Thyroid gland (tissue), 4 donors: ENCODE results near the gene FAR1. TPM values are rescaled to one million over a fixed set of nuclear protein-coding genes. Genes with fewer than 3 reads are reported as not detected.
"Not testable (repeated sequence)": the region's sequence is repeated elsewhere in the genome, so short reads cannot be mapped to it uniquely, and the experiment has no call there.

Experiments used
- DNase-seq, 2 donors: peaks; one replicate each; pipeline ENCODE4 v3.0.0-alpha.2; 2019
- H3K27ac ChIP-seq, 3 donors: fragments of 200-600 bp; sonication (generic); 1 replicate in 2 of 3; 2 replicates in 1 of 3; pipeline ENCODE4 v1.5.1; 2016 to 2019; ENCODE audit warnings: mild to moderate bottlenecking in 1 of 3, moderate library complexity in 1 of 3
- H3K27me3 ChIP-seq: fragments of 200-600 bp; sonication (generic); one replicate; pipeline ENCODE4 v1.5.1; 2019
- H3K36me3 ChIP-seq, 2 donors: fragments of 200-600 bp; sonication (generic); one replicate each; pipeline ENCODE4 v1.5.1; 2016 to 2019
- H3K4me1 ChIP-seq, 2 donors: fragments of 200-600 bp; sonication (generic); one replicate each; pipeline ENCODE4 v1.5.1; 2017 to 2019
- H3K4me3 ChIP-seq, 3 donors: fragments of 200-600 bp; sonication (generic); replicated peaks in 1 of 3; 1 replicate in 2 of 3; 2 replicates in 1 of 3; pipeline ENCODE4 v1.5.1; 2016; ENCODE audit warnings: mild to moderate bottlenecking in 1 of 3
- H3K9me3 ChIP-seq: fragments of 200-600 bp; sonication (generic); one replicate; pipeline ENCODE4 v1.5.1; 2017
- POLR2A ChIP-seq, 2 donors: fragments of 450-650 bp; IDR thresholded peaks; one replicate each; pipeline ENCODE4 v1.6.1; 2017; ENCODE audit warnings: antibody characterized with exemption in 2 of 2, mild to moderate bottlenecking in 2 of 2, moderate library complexity in 1 of 2
- WGBS, 2 donors: methylation state at CpG; one replicate each; pipeline ENCODE4 v1.1.5; 2017; 5-methylcytosine and 5-hydroxymethylcytosine counted together
- intact Hi-C: fragments of 100-400 bp; cut with DNase I; formaldehyde crosslinking; loops from one replicate; pipeline ENCODE4 v1.15.1; 2023
- total RNA-seq, 4 donors: library from RNA; depleted of rRNA; stranded (reverse); fragments of >200 nt; gene quantifications; one replicate each; pipeline ENCODE4 v1.2.3, GENCODE V29; 2016
- TF ChIP-seq, protein P1 (sequence below), 6 experiments: fragments of 200-600 bp in 3 of 6; fragments of 450-650 bp in 3 of 6; sonication (generic) in 3 of 6; IDR thresholded peaks; one replicate each; pipeline ENCODE4 v1.5.1; 2016 to 2019; ENCODE audit warnings: antibody characterized with exemption in 6 of 6, mild to moderate bottlenecking in 2 of 6, inconsistent platforms in 1 of 6, moderate library complexity in 1 of 6

FAR1 gene, protein sequence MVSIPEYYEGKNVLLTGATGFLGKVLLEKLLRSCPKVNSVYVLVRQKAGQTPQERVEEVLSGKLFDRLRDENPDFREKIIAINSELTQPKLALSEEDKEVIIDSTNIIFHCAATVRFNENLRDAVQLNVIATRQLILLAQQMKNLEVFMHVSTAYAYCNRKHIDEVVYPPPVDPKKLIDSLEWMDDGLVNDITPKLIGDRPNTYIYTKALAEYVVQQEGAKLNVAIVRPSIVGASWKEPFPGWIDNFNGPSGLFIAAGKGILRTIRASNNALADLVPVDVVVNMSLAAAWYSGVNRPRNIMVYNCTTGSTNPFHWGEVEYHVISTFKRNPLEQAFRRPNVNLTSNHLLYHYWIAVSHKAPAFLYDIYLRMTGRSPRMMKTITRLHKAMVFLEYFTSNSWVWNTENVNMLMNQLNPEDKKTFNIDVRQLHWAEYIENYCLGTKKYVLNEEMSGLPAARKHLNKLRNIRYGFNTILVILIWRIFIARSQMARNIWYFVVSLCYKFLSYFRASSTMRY
- total RNA-seq: 10 to 100 TPM; 43.8 to 76.0 (median 48.9) TPM

GRCh38 chr11:13668102-13668956 lies at the start of gene FAR1:
TSS of gene FAR1 (plus strand) at chr11:13668668. CDS start at chr11:13694766, 26,098 bp downstream.
- Histone ChIP-seq H3K4me3 (peak within 1 kb of the TSS; percentile 48 to 95 (median 81)), H3K9me3 (no peaks in the 10 kb centered on the region), H3K36me3 (no peaks in the 10 kb centered on the region), H3K4me1 (peaks cover 0 to 6% of the 10 kb centered on the region in 2 donors), H3K27ac (peak within 1 kb of the TSS; percentile 56 to 86 (median 72)), H3K27me3 (no peaks in the 10 kb centered on the region)
- DNase-seq: peak; percentile 96 to 98
- intact Hi-C loops: no loop called here
- TF ChIP-seq POLR2A (IDR thresholded peaks at IDR 0.05): peak in 1 of 2 donors; percentile 86
- TF ChIP-seq, protein P1, sequence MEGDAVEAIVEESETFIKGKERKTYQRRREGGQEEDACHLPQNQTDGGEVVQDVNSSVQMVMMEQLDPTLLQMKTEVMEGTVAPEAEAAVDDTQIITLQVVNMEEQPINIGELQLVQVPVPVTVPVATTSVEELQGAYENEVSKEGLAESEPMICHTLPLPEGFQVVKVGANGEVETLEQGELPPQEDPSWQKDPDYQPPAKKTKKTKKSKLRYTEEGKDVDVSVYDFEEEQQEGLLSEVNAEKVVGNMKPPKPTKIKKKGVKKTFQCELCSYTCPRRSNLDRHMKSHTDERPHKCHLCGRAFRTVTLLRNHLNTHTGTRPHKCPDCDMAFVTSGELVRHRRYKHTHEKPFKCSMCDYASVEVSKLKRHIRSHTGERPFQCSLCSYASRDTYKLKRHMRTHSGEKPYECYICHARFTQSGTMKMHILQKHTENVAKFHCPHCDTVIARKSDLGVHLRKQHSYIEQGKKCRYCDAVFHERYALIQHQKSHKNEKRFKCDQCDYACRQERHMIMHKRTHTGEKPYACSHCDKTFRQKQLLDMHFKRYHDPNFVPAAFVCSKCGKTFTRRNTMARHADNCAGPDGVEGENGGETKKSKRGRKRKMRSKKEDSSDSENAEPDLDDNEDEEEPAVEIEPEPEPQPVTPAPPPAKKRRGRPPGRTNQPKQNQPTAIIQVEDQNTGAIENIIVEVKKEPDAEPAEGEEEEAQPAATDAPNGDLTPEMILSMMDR (IDR thresholded peaks at IDR 0.05): peak in 5 of 6 experiments; percentile 24 to 74 (median 47)
- whole genome bisulfite sequencing, 2 donors: 1% methylated on average over 19 to 20 of the region's 104 CpGs

- DNase-seq: no peak
- no peaks in the 10 kb centered on the region for H3K4me1 ChIP-seq
- intact Hi-C loops: no loop called here
- no peak for TF ChIP-seq POLR2A (IDR thresholded peaks at IDR 0.05)
- TF ChIP-seq, protein P1 (IDR thresholded peaks at IDR 0.05): no peak
- H3K4me3 ChIP-seq: no peak overlapping the region
- no peaks in the 10 kb centered on the region for H3K36me3 ChIP-seq
- no peak overlapping the region for H3K27ac ChIP-seq
- WGBS, 2 donors: 57 to 73% methylated on average over 2 of the region's 2 CpGs
- no peaks in the 10 kb centered on the region for H3K9me3 ChIP-seq
- no peaks in the 10 kb centered on the region for H3K27me3 ChIP-seq
Observed at GRCh38 chr11:13620063-13620462, 48.4 kb upstream of the FAR1 start.

DNA sequence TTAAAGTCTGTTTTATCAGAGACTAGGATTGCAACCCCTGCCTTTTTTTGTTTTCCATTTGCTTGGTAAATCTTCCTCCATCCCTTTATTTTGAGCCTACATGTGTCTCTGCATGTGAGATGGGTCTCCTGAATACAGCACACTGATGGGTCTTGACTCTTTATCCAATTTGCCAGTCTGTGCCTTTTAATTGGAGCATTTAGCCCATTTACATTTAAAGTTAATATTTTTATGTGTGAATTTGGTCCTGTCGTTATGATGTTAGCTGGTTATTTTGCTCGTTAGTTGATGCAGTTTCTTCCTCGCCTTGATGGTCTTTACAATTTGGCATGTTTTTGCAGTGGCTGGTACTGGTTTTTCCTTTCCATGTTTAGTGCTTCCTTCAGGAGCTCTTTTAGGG lies 41.6 kb upstream of the FAR1 start:
- H3K9me3 ChIP-seq, H3K4me3 ChIP-seq, intact Hi-C loops, H3K4me1 ChIP-seq, H3K27me3 ChIP-seq, H3K36me3 ChIP-seq, DNase-seq, H3K27ac ChIP-seq: not testable (repeated sequence)
- WGBS, 2 donors: 90 to 92% methylated on average over 3 of the region's 3 CpGs

DNA sequence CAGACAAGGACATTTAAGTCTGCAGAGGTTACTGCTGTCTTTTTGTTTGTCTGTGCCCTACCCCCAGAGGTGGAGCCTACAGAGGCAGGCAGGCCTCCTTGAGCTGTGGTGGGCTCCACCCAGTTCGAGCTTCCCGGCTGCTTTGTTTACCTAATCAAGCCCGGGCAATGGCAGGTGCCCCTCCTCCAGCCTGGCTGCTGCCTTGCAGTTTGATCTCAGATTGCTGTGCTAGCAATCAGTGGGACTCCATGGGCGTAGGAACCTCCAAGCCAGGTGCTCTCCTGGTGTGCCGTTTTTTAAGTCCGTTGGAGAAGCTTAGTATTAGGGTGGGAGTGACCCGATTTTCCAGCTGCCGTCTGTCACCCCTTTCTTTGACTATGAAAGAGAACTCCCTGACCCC lies 39.8 kb upstream of the FAR1 start:
- H3K4me3 ChIP-seq, H3K36me3 ChIP-seq, H3K9me3 ChIP-seq, H3K4me1 ChIP-seq, intact Hi-C loops, H3K27me3 ChIP-seq, H3K27ac ChIP-seq, DNase-seq: not testable (repeated sequence)
- WGBS, 2 donors: 71 to 76% methylated on average over 7 to 8 of the region's 8 CpGs

DNA sequence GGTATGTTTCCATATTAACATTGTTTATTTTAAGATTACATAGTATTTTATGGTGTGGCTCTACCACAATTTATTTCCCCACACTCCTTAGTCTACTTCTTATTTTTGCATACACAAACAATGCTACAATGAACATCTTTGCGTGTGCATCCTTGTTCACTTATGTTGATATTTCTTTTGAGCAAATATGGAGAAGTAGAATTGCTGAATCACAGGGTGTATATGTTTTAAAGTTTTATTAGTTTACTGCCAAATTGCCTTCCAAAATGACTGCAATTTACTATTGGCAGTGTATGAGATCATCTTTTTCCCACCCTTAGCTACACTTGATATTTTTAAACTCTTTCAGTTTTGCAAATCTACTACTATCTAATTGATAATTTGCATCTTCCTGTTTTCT lies 38.7 kb upstream of the FAR1 start:
- no peak for DNase-seq
- Histone ChIP-seq H3K36me3 (no peaks in the 10 kb centered on the region), H3K4me1 (no peaks in the 10 kb centered on the region), H3K4me3 (no peak overlapping the region), H3K9me3 (no peaks in the 10 kb centered on the region), H3K27ac (no peak overlapping the region), H3K27me3 (no peaks in the 10 kb centered on the region)
- 94 to 96% methylated on average over 1 of the region's 1 CpG for WGBS, 2 donors
- TF ChIP-seq, protein P1 (IDR thresholded peaks at IDR 0.05): no peak
- no peak for TF ChIP-seq POLR2A (IDR thresholded peaks at IDR 0.05)
- intact Hi-C loops: no loop called here
